B cell (primary cell): ENCODE results near the gene PLD5. TPM values are rescaled to one million over a fixed set of nuclear protein-coding genes. Genes with fewer than 3 reads are reported as not detected.

ENCODE experiments used
- ATAC-seq: fragments of 200-7000 bp; cut with Tn5 transposase; one replicate; pipeline ENCODE4 v1.10.0; 2021; ENCODE audit warnings: low read depth, mild to moderate bottlenecking, moderate number of reproducible peaks, moderate library complexity
- CTCF ChIA-PET: fragments of 350-600 bp; sonication (Branson Sonifier 250); formaldehyde crosslinking; loops from one replicate; lab custom pipeline; 2021; ENCODE audit warnings: antibody characterized with exemption, inconsistent platforms; lab: Charles Lee
- POLR2A ChIA-PET: fragments of 350-600 bp; sonication (Branson Sonifier 250); formaldehyde crosslinking; loops from one replicate; lab custom pipeline; 2021; ENCODE audit warnings: antibody characterized with exemption; lab: Charles Lee
- DNase-seq: peaks from one replicate; pipeline ENCODE4 v3.0.0; 2013
- H2AFZ ChIP-seq: 2 replicates; pipeline ENCODE4 v1.6.1; 2012; ENCODE audit warnings: mild to moderate bottlenecking, low read depth, low read length; ENCODE audit not compliant: insufficient read depth, poor library complexity, severe bottlenecking
- H3K27ac ChIP-seq, 2 donors: 1 replicate in 1 of 2; 2 replicates in 1 of 2; pipeline ENCODE4 v1.5.1; 2012 to 2013; ENCODE audit warnings: low read length in 2 of 2, mild to moderate bottlenecking in 2 of 2, moderate library complexity in 1 of 2
- H3K27me3 ChIP-seq, 4 experiments: fragments of 200-600 bp in 1 of 4; sonication (generic) in 1 of 4; replicated peaks in 1 of 4; 1 replicate in 2 of 4; 2 replicates in 2 of 4; pipeline versions ENCODE4 v1.6.1 to v1.7.0; 2013 to 2016; ENCODE audit warnings: low read length in 3 of 4, mild to moderate bottlenecking in 2 of 4, mixed read lengths in 1 of 4, moderate library complexity in 1 of 4; ENCODE audit not compliant: insufficient read depth in 4 of 4, control insufficient read depth in 3 of 4; ENCODE audit errors: control extremely low read depth in 1 of 4
- H3K36me3 ChIP-seq, 2 experiments: replicated peaks in 1 of 2; 1 replicate in 1 of 2; 2 replicates in 1 of 2; pipeline versions ENCODE4 v1.6.1 to v1.7.1; 2013; ENCODE audit warnings: low read length in 1 of 2; ENCODE audit not compliant: insufficient read depth in 2 of 2, control insufficient read depth in 1 of 2; ENCODE audit errors: control extremely low read depth in 1 of 2, extremely low read depth in 1 of 2
- H3K4me1 ChIP-seq, 2 donors: fragments of 200-600 bp in 1 of 2; sonication (generic) in 1 of 2; 1 replicate in 1 of 2; 2 replicates in 1 of 2; pipeline versions ENCODE4 v1.5.1 to v1.6.1; 2013 to 2017; ENCODE audit warnings: low read length in 2 of 2; ENCODE audit not compliant: control insufficient read depth in 2 of 2, insufficient read depth in 2 of 2
- H3K4me2 ChIP-seq: replicated peaks from 2 replicates; pipeline ENCODE3; 2012; ENCODE audit warnings: mild to moderate bottlenecking, low read depth, low read length; ENCODE audit not compliant: poor library complexity, severe bottlenecking
- H3K4me3 ChIP-seq, 5 experiments: fragments of 200-600 bp in 1 of 5; sonication (generic) in 1 of 5; 1 replicate in 3 of 5; 2 replicates in 2 of 5; pipeline versions ENCODE4 v1.5.1 to v1.7.0; 2011 to 2016; ENCODE audit warnings: low read length in 4 of 5, mild to moderate bottlenecking in 4 of 5, low read depth in 2 of 5, control low read depth in 1 of 5, moderate library complexity in 1 of 5; ENCODE audit not compliant: insufficient read depth in 1 of 5; ENCODE audit errors: control extremely low read depth in 1 of 5, extremely low read depth in 1 of 5
- H3K79me2 ChIP-seq: fragments of 200-600 bp; sonication (generic); one replicate; pipeline ENCODE4 v1.6.0; 2016; ENCODE audit warnings: low read length; ENCODE audit not compliant: control insufficient read depth, insufficient read depth
- H3K9ac ChIP-seq: fragments of 200-600 bp; sonication (generic); 2 replicates; pipeline ENCODE4 v1.6.1; 2017; ENCODE audit warnings: mild to moderate bottlenecking, low read length, moderate library complexity
- H3K9me3 ChIP-seq, 3 donors: one replicate each; pipeline versions ENCODE4 v1.6.1 to v1.7.1; 2013; ENCODE audit warnings: low read length in 2 of 3; ENCODE audit not compliant: control insufficient read depth in 2 of 3, insufficient read depth in 1 of 3; ENCODE audit errors: control extremely low read depth in 1 of 3
- H4K20me1 ChIP-seq: 2 replicates; pipeline ENCODE4 v1.6.0; 2012; ENCODE audit warnings: mild to moderate bottlenecking, low read length; ENCODE audit not compliant: insufficient read depth, control insufficient read depth, poor library complexity, severe bottlenecking
- H3K27ac Mint-ChIP-seq: one replicate; pipeline ENCODE4 v1.8.0; 2021; ENCODE audit warnings: mixed read lengths
- H3K27me3 Mint-ChIP-seq: one replicate; pipeline ENCODE4 v1.8.0; 2021; ENCODE audit warnings: mixed read lengths
- H3K4me1 Mint-ChIP-seq: one replicate; pipeline ENCODE4 v1.8.0; 2021; ENCODE audit warnings: mixed read lengths
- H3K4me3 Mint-ChIP-seq: one replicate; pipeline ENCODE4 v1.8.0; 2021; ENCODE audit warnings: mixed read lengths
- H3K9me3 Mint-ChIP-seq: one replicate; pipeline ENCODE4 v1.8.0; 2022; ENCODE audit warnings: mixed read lengths; ENCODE audit not compliant: insufficient read depth
- CTCF ChIP-seq: fragments of 200-600 bp; IDR thresholded peaks from one replicate; pipeline ENCODE4 v1.8.0; 2022; ENCODE audit warnings: antibody characterized with exemption, mild to moderate bottlenecking
- EZH2 ChIP-seq: IDR thresholded peaks from 2 replicates; pipeline ENCODE4 v1.6.1; 2012; ENCODE audit warnings: borderline replicate concordance, low read depth, mild to moderate bottlenecking, moderate library complexity, low read length; ENCODE audit not compliant: insufficient read depth, poor library complexity, severe bottlenecking
- WGBS: methylation state at CpG from one replicate; pipeline ENCODE4 v1.1.5; 2013; ENCODE audit warnings: missing lambda C conversion rate; ENCODE audit not compliant: insufficient coverage; 5-methylcytosine and 5-hydroxymethylcytosine counted together
- intact Hi-C: fragments of 100-400 bp; cut with micrococcal nuclease; formaldehyde crosslinking; loops from one replicate; pipeline ENCODE4 v1.10.0; 2022
- polyA plus RNA-seq: library from polyadenylated mRNA; depleted of rRNA; stranded (reverse); fragments of >200 nt; gene quantifications from 2 replicates; pipeline ENCODE4 v1.2.3, GENCODE V29; 2012
- total RNA-seq, 2 donors: library from RNA; stranded (reverse); fragments of 120-200 nt in 1 of 2; gene quantifications; 1 replicate in 1 of 2; 2 replicates in 1 of 2; pipeline versions ENCODE4 v1.2.3 to v1.2.4, GENCODE V29; 2013 to 2022

The PLD5 gene
- total and polyA plus RNA-seq, 2 donors (not counting 1 experiment from before 2014, with no cell fraction given): 0.37 to 1.9 TPM

GRCh38 chr1:242056988-242057744 is 467.3 kb downstream of the PLD5 start:
- Histone ChIP-seq H3K9me3 (peaks cover 0 to 4% (median 0%) of the 10 kb centered on the region in 3 donors), H3K4me1 (no peaks in the 10 kb centered on the region), H3K36me3 (no peaks in the 10 kb centered on the region), H4K20me1 (no peaks in the 10 kb centered on the region), H2AFZ (no peak overlapping the region), H3K4me2 (no peak overlapping the region), H3K4me3 (no peak overlapping the region), H3K9ac (no peak overlapping the region), H3K27ac (no peak overlapping the region), H3K79me2 (no peaks in the 10 kb centered on the region), H3K27me3 (no peaks in the 10 kb centered on the region)
- DNase-seq (no peak), ATAC-seq (no peak)
- peaks cover 11% of the 10 kb centered on the region for H3K27me3 Mint-ChIP-seq
- POLR2A ChIA-PET: no interaction called here
- CTCF ChIA-PET: no interaction called here
- WGBS: 91% methylated on average over 37 of the region's 49 CpGs
- H3K4me3 Mint-ChIP-seq: no peak overlapping the region
- no peaks in the 10 kb centered on the region for H3K4me1 Mint-ChIP-seq
- no peak overlapping the region for H3K27ac Mint-ChIP-seq
- TF ChIP-seq EZH2 (no peak), CTCF (no peak)
- intact Hi-C loops: no loop called here
- no peaks in the 10 kb centered on the region for H3K9me3 Mint-ChIP-seq

DNA sequence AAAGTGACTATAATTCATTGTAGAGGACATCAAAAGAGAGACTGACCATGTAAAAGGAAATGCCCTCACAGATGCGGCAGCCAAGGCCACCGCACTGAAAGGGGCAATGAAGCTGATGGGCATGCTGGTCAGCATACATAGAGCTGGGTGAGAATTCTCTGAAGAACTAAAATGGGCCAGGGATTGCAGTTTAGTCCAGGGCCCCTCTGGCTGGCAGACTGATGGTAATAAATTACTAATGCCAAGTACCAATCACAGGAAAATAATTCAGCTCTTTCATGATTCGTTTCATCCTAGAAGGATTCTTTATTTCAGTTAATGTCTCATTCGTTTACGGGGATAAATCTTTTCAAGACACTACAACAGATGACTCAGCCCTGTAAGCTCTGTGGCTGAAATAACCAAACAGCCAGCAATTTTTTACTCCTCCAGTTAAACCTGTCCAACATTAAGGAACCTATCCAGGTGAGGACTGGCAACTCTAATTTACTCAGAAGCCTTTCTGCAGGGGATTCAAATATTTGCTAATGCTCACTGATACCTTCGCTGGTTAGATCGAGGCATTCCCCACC is 468.7 kb downstream of the PLD5 start:
- Histone ChIP-seq H3K9me3 (peaks cover 0 to 4% (median 0%) of the 10 kb centered on the region in 3 donors), H3K4me3 (no peak overlapping the region), H3K4me1 (no peaks in the 10 kb centered on the region), H3K27me3 (no peaks in the 10 kb centered on the region), H3K9ac (no peak overlapping the region), H2AFZ (no peak overlapping the region), H3K27ac (no peak overlapping the region), H4K20me1 (no peaks in the 10 kb centered on the region), H3K36me3 (no peaks in the 10 kb centered on the region), H3K79me2 (no peaks in the 10 kb centered on the region), H3K4me2 (no peak overlapping the region)
- Mint-ChIP-seq H3K4me1 (no peaks in the 10 kb centered on the region), H3K9me3 (no peaks in the 10 kb centered on the region), H3K27ac (no peak overlapping the region), H3K4me3 (no peak overlapping the region), H3K27me3 (peaks cover 13% of the 10 kb centered on the region)
- ChIA-PET CTCF (no interaction called here), POLR2A (no interaction called here)
- 77% methylated on average over 6 of the region's 7 CpGs for WGBS
- ATAC-seq (no peak), DNase-seq (no peak)
- TF ChIP-seq EZH2: no peak
- no peak for TF ChIP-seq CTCF
- intact Hi-C loops: no loop called here
